Neural cell (in vitro differentiated cells): Measurements from ENCODE around the gene CHST11. TPM values are rescaled to one million over a fixed set of nuclear protein-coding genes. Genes with fewer than 3 reads are reported as not detected.

Experiments used
- H2AFZ ChIP-seq: fragments of 200-600, 300-800 bp; sonication (generic), shearing (Covaris generic); 2 replicates; pipeline ENCODE4 v1.6.0; 2014; ENCODE audit warnings: low read depth, mild to moderate bottlenecking, antibody characterized with exemption, low read length, moderate library complexity
- H3F3A ChIP-seq: fragments of 200-600 bp; shearing (Covaris generic); 2 replicates; pipeline ENCODE4 v1.6.1; 2016; ENCODE audit warnings: mild to moderate bottlenecking, moderate library complexity, mixed read lengths, antibody characterized with exemption, low read length; ENCODE audit not compliant: insufficient read depth, poor library complexity, severe bottlenecking
- H3K27ac ChIP-seq: fragments of 200-600, 300-800 bp; sonication (generic), shearing (Covaris generic); 2 replicates; pipeline ENCODE4 v1.5.1; 2014; ENCODE audit warnings: mild to moderate bottlenecking, low read length, moderate library complexity
- H3K27me3 ChIP-seq: fragments of 300-800, 200-600 bp; sonication (generic), shearing (Covaris generic); 2 replicates; pipeline ENCODE4 v1.6.0; 2014; ENCODE audit warnings: mild to moderate bottlenecking, low read depth, low read length, moderate library complexity; ENCODE audit not compliant: insufficient read depth
- H3K36me3 ChIP-seq: fragments of 300-800, 200-600 bp; sonication (generic), shearing (Covaris generic); 2 replicates; pipeline ENCODE4 v1.5.1; 2014; ENCODE audit warnings: mild to moderate bottlenecking, antibody characterized with exemption, low read length, moderate library complexity; ENCODE audit not compliant: insufficient read depth
- H3K4me2 ChIP-seq: fragments of 300-800, 200-600 bp; sonication (generic), shearing (Covaris generic); 2 replicates; pipeline ENCODE4 v1.6.0; 2014; ENCODE audit warnings: mild to moderate bottlenecking, low read length
- H3K4me3 ChIP-seq: fragments of 300-800, 200-600 bp; sonication (generic), shearing (Covaris generic); 2 replicates; pipeline ENCODE4 v1.5.1; 2014; ENCODE audit warnings: mild to moderate bottlenecking, low read length, moderate library complexity
- H3K79me2 ChIP-seq: fragments of 200-600 bp; shearing (Covaris generic); replicated peaks from 2 replicates; pipeline ENCODE4 v1.6.0; 2014; ENCODE audit warnings: mild to moderate bottlenecking, low read length, moderate library complexity; ENCODE audit not compliant: insufficient read depth
- H3K9ac ChIP-seq: fragments of 300-800, 200-600 bp; sonication (generic), shearing (Covaris generic); 2 replicates; pipeline ENCODE4 v1.6.1; 2016; ENCODE audit warnings: mild to moderate bottlenecking, low read length, mixed read lengths
- H3K9me2 ChIP-seq: fragments of 200-600 bp; shearing (Covaris generic); 2 replicates; pipeline ENCODE4 v1.6.1; 2016; ENCODE audit warnings: mild to moderate bottlenecking, low read length, mixed read lengths; ENCODE audit not compliant: insufficient read depth
- H3K9me3 ChIP-seq: fragments of 200-600, 300-800 bp; sonication (generic), shearing (Covaris generic); 2 replicates; pipeline ENCODE4 v1.6.1; 2016; ENCODE audit warnings: mild to moderate bottlenecking, mixed run types, low read length, moderate library complexity, mixed read lengths
- H4K20me1 ChIP-seq: fragments of 200-600 bp; shearing (Covaris generic); 2 replicates; pipeline ENCODE4 v1.6.1; 2016; ENCODE audit warnings: mild to moderate bottlenecking, mixed run types; ENCODE audit not compliant: insufficient read depth
- CTCF ChIP-seq: fragments of 450-650 bp; IDR thresholded peaks from 2 replicates; pipeline ENCODE4 v1.5.1; 2014; ENCODE audit warnings: antibody characterized with exemption, mild to moderate bottlenecking, moderate library complexity; ENCODE audit not compliant: poor library complexity, severe bottlenecking
- EP300 ChIP-seq: fragments of 450-650 bp; conservative IDR thresholded peaks from 2 replicates; pipeline ENCODE4 v1.6.1; 2014; ENCODE audit warnings: antibody characterized with exemption, mild to moderate bottlenecking, moderate library complexity; ENCODE audit not compliant: poor library complexity, severe bottlenecking
- EZH2 ChIP-seq: fragments of 200-600, 300-800 bp; shearing (Covaris generic), sonication (generic); IDR thresholded peaks from 2 replicates; pipeline ENCODE4 v1.6.1; 2014; ENCODE audit warnings: antibody characterized with exemption, low read length, borderline replicate concordance, mild to moderate bottlenecking; ENCODE audit not compliant: insufficient read depth, poor library complexity, severe bottlenecking
- MXI1 ChIP-seq: fragments of 450-650 bp; conservative IDR thresholded peaks from 2 replicates; pipeline ENCODE4 v1.6.1; 2014; ENCODE audit warnings: antibody characterized with exemption, mild to moderate bottlenecking; ENCODE audit not compliant: poor library complexity, severe bottlenecking
- POLR2AphosphoS5 ChIP-seq: IDR thresholded peaks from 2 replicates; pipeline ENCODE4 v1.6.1; 2012
- RAD21 ChIP-seq: fragments of 450-650 bp; conservative IDR thresholded peaks from 2 replicates; pipeline ENCODE4 v1.6.1; 2014; ENCODE audit warnings: antibody characterized with exemption, mild to moderate bottlenecking, moderate library complexity
- REST ChIP-seq: IDR thresholded peaks from 2 replicates; pipeline ENCODE4 v1.6.1; 2012; ENCODE audit warnings: borderline replicate concordance
- SMC3 ChIP-seq: fragments of 450-650 bp; conservative IDR thresholded peaks from 2 replicates; pipeline ENCODE4 v1.6.1; 2014; ENCODE audit warnings: antibody characterized with exemption, mild to moderate bottlenecking, moderate library complexity; ENCODE audit not compliant: poor library complexity
- TAF1 ChIP-seq: IDR thresholded peaks from 2 replicates; pipeline ENCODE4 v1.6.1; 2012; ENCODE audit warnings: low read depth
- polyA plus RNA-seq: library from polyadenylated mRNA; depleted of rRNA; stranded (reverse); fragments of >200 nt; gene quantifications from 2 replicates; pipeline ENCODE4 v1.2.3, GENCODE V29; 2014

Gene CHST11
- polyA plus RNA-seq, 1 donor from 2014 or later, result 15.0 TPM

GRCh38 chr12:104568935-104569334 lies 112.2 kb downstream of the CHST11 start:
- no peak for TF ChIP-seq CTCF
- TF ChIP-seq MXI1, result no peak
- no peak for TF ChIP-seq POLR2AphosphoS5
- TF ChIP-seq EP300, result no peak
- TF ChIP-seq SMC3, result no peak
- TF ChIP-seq EZH2, result no peak
- TF ChIP-seq REST, result no peak
- TF ChIP-seq RAD21, result no peak
- no peak for TF ChIP-seq TAF1
- no peaks in the 10 kb centered on the region for H4K20me1 ChIP-seq
- H3K9me2 ChIP-seq, result no peaks in the 10 kb centered on the region
- H3K27ac ChIP-seq, result no peak overlapping the region
- no peak overlapping the region for H3K9ac ChIP-seq
- no peak overlapping the region for H3K4me3 ChIP-seq
- H2AFZ ChIP-seq, result no peak overlapping the region
- no peaks in the 10 kb centered on the region for H3K27me3 ChIP-seq
- H3K9me3 ChIP-seq, result no peaks in the 10 kb centered on the region
- H3F3A ChIP-seq, result no peaks in the 10 kb centered on the region
- H3K36me3 ChIP-seq, result no peaks in the 10 kb centered on the region
- no peaks in the 10 kb centered on the region for H3K79me2 ChIP-seq
- no peak overlapping the region for H3K4me2 ChIP-seq

- Histone ChIP-seq H2AFZ (no peak overlapping the region), H3K9me3 (no peaks in the 10 kb centered on the region)
- TF ChIP-seq EZH2 (no peak), POLR2AphosphoS5 (no peak), SMC3 (no peak), EP300 (no peak), CTCF (no peak), TAF1 (no peak), REST (no peak), RAD21 (no peak), MXI1 (no peak)
Observed at GRCh38 chr12:104569346-104570173, 112.8 kb downstream of the CHST11 start.

More at GRCh38 chr12:104569346-104570173, 112.8 kb downstream of the CHST11 start:
- H3K27ac ChIP-seq, result no peak overlapping the region
- H4K20me1 ChIP-seq, result no peaks in the 10 kb centered on the region
- H3K27me3 ChIP-seq, result no peaks in the 10 kb centered on the region
- H3K36me3 ChIP-seq, result no peaks in the 10 kb centered on the region
- H3K9ac ChIP-seq, result no peak overlapping the region
- no peaks in the 10 kb centered on the region for H3K9me2 ChIP-seq
- H3K4me2 ChIP-seq, result no peak overlapping the region
- no peak overlapping the region for H3K4me3 ChIP-seq
- no peaks in the 10 kb centered on the region for H3K79me2 ChIP-seq
- no peaks in the 10 kb centered on the region for H3F3A ChIP-seq
